ENCODE results near the gene LINC00305. TPM values are rescaled to one million over a fixed set of nuclear protein-coding genes. Genes with fewer than 3 reads are reported as not detected.

LINC00305 gene
- total RNA-seq, 1 donor from 2014 or later: not detected

DNA sequence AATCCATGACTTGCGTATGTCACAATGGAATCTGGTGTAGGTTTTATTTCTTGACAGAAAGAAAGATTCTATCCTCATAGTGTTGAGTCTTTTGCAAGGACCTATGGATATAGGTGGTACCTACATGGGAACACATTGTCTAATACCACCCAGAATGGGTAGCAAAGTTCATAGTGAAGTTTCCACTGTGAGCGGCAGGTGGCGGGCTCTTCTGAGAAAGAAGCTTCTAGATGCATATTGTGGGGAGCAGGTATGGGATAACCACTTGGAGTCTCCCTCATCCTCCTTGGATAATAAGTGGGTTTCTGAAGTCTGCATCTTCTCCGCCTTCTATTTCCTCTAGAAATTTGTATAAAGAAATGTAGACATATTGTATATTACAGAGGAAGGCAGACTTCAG lies 44.9 kb downstream of the LINC00305 start:
- H3K4me1 ChIP-seq: no peaks in the 10 kb centered on the region
- DNase-seq (ENCODE audit: extremely low spot score in 2 of 2): no peak
- H3K9me3 ChIP-seq: no peaks in the 10 kb centered on the region
- no peaks in the 10 kb centered on the region for H3K36me3 ChIP-seq
- TF ChIP-seq POLR2A (IDR thresholded peaks at IDR 0.05) (no peak), POLR2AphosphoS5 (IDR thresholded peaks at IDR 0.05; ENCODE audit: insufficient read depth in 1 of 2, low read depth in 1 of 2) (no peak)
- TF ChIP-seq, protein P1, sequence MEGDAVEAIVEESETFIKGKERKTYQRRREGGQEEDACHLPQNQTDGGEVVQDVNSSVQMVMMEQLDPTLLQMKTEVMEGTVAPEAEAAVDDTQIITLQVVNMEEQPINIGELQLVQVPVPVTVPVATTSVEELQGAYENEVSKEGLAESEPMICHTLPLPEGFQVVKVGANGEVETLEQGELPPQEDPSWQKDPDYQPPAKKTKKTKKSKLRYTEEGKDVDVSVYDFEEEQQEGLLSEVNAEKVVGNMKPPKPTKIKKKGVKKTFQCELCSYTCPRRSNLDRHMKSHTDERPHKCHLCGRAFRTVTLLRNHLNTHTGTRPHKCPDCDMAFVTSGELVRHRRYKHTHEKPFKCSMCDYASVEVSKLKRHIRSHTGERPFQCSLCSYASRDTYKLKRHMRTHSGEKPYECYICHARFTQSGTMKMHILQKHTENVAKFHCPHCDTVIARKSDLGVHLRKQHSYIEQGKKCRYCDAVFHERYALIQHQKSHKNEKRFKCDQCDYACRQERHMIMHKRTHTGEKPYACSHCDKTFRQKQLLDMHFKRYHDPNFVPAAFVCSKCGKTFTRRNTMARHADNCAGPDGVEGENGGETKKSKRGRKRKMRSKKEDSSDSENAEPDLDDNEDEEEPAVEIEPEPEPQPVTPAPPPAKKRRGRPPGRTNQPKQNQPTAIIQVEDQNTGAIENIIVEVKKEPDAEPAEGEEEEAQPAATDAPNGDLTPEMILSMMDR (IDR thresholded peaks at IDR 0.05): no peak
- no peak overlapping the region for H3K4me3 ChIP-seq
- no peak overlapping the region for H3K27ac ChIP-seq
- H3K27me3 ChIP-seq: no peaks in the 10 kb centered on the region
- intact Hi-C loops (cut with DNase I): no loop called here

DNA sequence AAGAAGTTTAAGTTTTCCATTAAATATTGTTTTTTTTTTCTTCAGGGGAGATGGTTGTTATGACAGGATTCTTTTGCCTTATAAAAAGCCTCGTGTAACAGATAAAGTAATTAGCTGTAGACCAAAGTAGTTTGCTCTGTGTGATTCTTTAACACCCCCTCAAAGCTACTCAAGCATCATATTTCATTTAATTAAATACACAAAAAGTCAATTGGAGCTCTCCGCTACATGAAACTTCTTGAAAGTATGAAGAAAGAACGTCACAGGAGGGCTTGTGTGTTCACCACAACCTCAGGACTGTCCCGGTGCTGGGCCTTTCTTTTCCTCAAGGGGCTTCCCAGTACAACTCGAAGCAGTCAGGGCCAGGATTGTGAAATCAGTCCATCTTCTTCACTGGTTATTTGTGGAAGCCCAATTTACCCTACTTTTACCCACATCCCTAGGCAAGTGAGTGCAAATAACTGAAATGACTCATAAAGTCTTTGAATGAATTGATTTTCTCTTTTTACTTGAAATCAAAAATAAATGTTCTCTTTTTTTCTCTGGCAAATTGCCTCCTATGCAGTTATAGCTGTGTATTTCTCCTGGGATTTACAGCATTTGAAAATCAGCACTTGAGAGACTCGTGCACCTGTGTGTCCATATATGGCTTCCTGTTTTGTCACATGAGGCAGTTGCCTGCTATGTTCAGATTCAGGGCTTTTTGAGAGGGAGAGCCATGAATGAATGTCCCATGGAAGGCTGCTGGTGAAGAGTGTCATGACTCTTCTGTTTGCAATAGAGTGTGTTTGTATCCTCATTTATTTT lies 48.6 kb downstream of the LINC00305 start:
- no peak for DNase-seq (ENCODE audit: extremely low spot score in 2 of 2)
- Histone ChIP-seq H3K36me3 (no peaks in the 10 kb centered on the region), H3K27ac (no peak overlapping the region), H3K4me3 (no peak overlapping the region), H3K9me3 (no peaks in the 10 kb centered on the region), H3K4me1 (no peaks in the 10 kb centered on the region), H3K27me3 (no peaks in the 10 kb centered on the region)
- intact Hi-C loops (cut with DNase I): no loop called here
- TF ChIP-seq, protein P1 (IDR thresholded peaks at IDR 0.05): no peak

DNA sequence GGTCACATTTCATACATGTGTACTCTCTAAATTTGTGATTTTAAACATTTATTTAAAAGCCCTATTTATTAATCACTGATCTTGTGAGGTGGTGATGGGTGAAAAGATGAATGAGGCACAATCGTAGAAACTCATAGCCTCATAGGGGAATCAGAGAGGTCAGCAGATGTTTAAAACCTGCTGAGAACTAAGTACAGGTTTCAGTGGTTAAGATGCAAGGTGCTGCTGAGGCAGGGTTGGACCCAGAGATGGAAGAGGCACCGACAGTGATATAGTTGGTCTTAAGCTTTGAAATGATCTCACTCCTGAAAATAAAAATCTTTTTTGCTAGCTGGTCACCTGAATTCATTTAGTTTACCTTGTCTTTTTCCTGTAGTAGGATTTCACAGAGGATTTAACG lies 49.6 kb downstream of the LINC00305 start:
- no peaks in the 10 kb centered on the region for H3K9me3 ChIP-seq
- no peaks in the 10 kb centered on the region for H3K4me1 ChIP-seq
- TF ChIP-seq POLR2AphosphoS5 (IDR thresholded peaks at IDR 0.05; ENCODE audit: insufficient read depth in 1 of 2, low read depth in 1 of 2) (no peak), POLR2A (IDR thresholded peaks at IDR 0.05) (no peak)
- TF ChIP-seq, protein P1 (IDR thresholded peaks at IDR 0.05): no peak
- no peak overlapping the region for H3K4me3 ChIP-seq
- intact Hi-C loops (cut with DNase I): no loop called here
- no peak overlapping the region for H3K27ac ChIP-seq
- H3K27me3 ChIP-seq: no peaks in the 10 kb centered on the region
- DNase-seq (ENCODE audit: extremely low spot score in 2 of 2): no peak
- H3K36me3 ChIP-seq: no peaks in the 10 kb centered on the region

DNA sequence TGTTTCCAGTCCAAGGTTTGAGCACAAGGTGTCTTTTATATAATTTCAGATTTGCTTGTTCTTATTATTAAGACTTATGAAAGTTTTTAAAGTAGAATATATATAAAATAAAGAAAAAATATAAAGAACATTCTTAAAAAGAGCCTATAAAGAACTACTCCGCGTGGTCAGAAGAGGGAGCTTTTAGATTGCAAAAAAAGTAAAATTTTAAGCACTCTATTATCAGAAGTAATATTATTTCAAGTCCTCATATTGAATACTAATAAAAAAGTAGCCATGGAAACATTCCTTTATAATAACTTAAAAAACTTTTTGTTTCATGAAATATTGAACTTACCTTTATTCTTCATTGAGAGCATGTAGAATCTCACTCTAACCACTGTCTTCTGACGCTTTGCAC lies 51.4 kb downstream of the LINC00305 start:
- H3K36me3 ChIP-seq: no peaks in the 10 kb centered on the region
- no peaks in the 10 kb centered on the region for H3K9me3 ChIP-seq
- H3K4me1 ChIP-seq: no peaks in the 10 kb centered on the region
- H3K27me3 ChIP-seq: no peaks in the 10 kb centered on the region
- H3K27ac ChIP-seq: no peak overlapping the region
- TF ChIP-seq POLR2A (IDR thresholded peaks at IDR 0.05): no peak
- TF ChIP-seq POLR2AphosphoS5 (IDR thresholded peaks at IDR 0.05; ENCODE audit: insufficient read depth in 1 of 2, low read depth in 1 of 2): no peak
- TF ChIP-seq, protein P1 (IDR thresholded peaks at IDR 0.05): no peak
- intact Hi-C loops (cut with DNase I): no loop called here
- H3K4me3 ChIP-seq: no peak overlapping the region
- DNase-seq (ENCODE audit: extremely low spot score in 2 of 2): no peak

DNA sequence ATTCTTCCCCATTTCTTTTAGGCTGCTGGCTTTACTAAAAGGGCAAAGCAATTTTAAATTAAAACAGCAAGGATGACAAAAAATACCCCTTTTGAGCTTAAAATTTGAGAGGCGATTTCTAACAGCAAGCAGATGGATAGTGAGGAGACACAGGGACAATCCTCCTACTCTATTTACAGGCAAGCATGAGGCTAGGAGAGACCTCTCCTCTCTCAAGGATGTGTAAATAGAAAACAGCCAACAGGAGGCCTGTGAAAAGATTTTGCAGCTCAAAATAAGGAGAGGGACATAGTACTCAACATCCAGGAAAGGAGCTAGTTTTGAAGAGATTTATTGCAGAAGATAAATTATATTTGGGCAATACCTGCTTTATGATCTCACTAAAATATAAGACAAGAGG lies 53.8 kb downstream of the LINC00305 start:
- TF ChIP-seq POLR2A (IDR thresholded peaks at IDR 0.05): no peak
- TF ChIP-seq POLR2AphosphoS5 (IDR thresholded peaks at IDR 0.05; ENCODE audit: insufficient read depth in 1 of 2, low read depth in 1 of 2): no peak
- H3K27me3 ChIP-seq: no peaks in the 10 kb centered on the region
- DNase-seq (ENCODE audit: extremely low spot score in 2 of 2): no peak
- intact Hi-C loops (cut with DNase I): no loop called here
- H3K9me3 ChIP-seq: no peaks in the 10 kb centered on the region
- no peaks in the 10 kb centered on the region for H3K4me1 ChIP-seq
- H3K4me3 ChIP-seq: no peak overlapping the region
- H3K36me3 ChIP-seq: no peaks in the 10 kb centered on the region
- H3K27ac ChIP-seq: no peak overlapping the region
